Glomerular endothelial cell (primary cell): ENCODE data around the gene MEI4. TPM values are rescaled to one million over a fixed set of nuclear protein-coding genes. Genes with fewer than 3 reads are reported as not detected.

Experiments
- DNase-seq: peaks from one replicate; pipeline ENCODE4 v3.0.0-alpha.2; 2011; ENCODE audit warnings: low read depth, low spot score; ENCODE audit errors: extremely low read depth
- total RNA-seq: library from RNA; depleted of rRNA; stranded (reverse); fragments of >200 nt; gene quantifications from 2 replicates; pipeline ENCODE4 v1.2.3, GENCODE V29; 2015

Gene MEI4
- total RNA-seq, 1 donor from 2014 or later = not detected

DNA sequence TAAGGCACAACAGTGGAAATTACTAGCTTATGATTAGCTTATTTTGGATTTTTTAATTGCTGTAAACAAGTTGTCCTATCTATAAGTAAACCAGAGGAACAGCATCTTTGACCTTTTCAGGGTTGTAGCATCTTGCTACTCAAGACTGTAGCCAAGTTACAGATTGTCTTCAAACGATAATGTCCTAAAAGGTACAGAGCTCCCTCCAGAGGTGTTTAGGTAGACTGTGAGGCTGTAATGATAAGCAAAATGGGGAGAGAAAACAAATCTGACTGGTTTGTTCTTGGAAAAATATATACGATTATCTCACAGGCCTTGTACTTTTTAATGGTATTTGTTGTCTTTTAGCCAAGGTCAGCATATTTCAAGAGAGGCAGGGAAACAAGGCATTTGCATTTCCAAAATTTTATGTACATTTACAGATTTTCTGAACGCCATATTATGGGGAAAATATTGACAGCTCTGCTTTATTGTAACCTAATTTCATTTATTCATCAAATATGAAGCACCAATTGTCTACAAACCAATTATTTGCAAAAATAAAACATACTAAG is 273.4 kb downstream of the MEI4 start:
- DNase-seq = no peak

DNA sequence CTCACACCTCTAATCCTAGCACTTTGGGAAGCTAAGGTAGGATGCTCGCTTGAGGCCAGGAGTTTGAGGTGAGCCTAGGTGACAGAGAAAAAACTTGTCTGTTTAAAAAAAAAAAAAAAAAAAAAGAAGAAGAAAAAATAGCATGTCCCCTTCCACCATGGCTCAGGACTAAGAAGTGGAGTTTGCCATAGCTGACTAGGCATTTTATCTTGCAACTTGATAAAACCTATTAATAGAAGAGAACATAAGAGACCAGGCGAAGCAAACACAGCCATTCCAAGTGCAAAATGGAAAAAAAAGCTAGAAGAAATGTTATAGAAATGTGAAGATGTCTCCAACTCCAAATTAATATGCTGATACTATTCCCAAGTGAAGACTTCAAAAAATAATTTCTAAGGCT is 277.5 kb downstream of the MEI4 start:
- no peak for DNase-seq

DNA sequence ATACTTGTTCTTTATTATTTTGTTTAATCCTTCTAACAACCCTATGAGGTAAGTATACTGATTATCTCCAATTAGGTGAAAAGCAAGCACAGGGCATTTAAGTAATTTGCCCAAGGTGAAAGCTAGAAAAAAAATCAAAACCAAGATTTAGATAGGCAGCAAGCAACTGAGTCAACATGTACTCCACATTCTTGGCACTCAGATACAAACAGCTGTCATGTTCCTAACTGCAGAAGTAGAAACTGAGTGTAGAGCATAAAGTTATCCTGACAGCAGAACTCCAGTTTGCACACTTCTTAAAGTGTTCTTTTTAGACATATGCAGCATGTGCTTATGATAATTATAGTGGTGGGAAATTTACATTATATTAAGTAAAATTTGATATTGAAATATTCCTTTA is 278.1 kb downstream of the MEI4 start:
- DNase-seq = no peak

DNA sequence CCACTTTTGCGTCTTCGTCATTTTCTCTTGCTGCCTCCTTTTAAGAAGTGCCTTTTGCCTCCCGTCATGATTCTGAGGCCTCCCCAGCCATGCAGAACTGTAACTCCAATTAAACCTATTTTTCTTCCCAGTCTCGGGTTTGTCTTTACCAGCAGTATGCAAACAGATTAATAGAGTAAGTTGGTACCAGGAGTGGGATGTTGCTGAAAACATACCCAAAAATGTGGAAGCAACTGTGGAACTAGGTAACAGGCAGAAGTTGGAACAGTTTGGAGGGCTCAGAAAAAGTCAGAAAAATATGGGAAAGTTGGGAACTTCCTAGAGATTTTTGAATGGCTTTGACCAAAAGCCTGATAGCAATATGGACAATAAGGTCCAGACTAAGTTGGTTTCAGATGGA is 309.2 kb downstream of the MEI4 start:
- DNase-seq = no peak

DNA sequence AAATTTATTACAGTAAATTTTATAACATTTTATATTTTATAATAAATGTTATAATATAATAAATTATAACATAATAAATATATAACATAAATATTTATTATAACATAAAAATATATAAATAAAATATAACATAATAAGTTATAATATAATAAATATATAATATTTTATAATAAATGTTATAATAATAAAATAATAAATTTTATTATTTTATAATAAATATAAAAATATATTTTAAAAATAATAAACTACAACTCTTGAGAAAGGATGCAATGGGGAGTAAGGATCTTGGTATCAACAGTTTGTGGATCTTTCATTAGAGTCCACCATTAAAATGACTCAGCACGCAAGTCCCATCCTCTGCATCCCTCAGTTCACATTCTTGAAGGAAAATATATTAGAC is 312.6 kb downstream of the MEI4 start:
- DNase-seq = no peak

DNA sequence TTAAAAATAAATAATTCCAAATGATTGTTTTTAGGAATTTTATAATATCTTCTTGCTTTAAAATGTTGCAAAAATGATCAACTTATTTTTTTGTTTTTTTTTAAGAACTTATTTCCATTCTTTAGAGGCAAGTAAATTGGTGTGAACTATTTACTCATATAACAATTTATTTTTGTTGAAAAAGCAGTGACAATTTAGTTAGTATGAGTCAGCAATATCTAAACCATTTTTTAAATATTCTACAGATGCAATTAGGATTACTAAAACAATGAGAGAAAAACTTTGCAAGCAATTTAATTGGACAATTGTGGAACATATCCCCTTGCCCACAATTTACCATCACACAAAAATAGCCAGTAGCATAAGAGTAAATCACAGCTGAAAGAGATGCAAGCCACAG is 319.5 kb downstream of the MEI4 start:
- no peak for DNase-seq

Other genes starting within 250 kb of the MEI4 start
- gene HTR1B, start 189.5 kb upstream of the MEI4 start, total RNA-seq = 0.58 and 3.4 TPM in 2 replicates